Stimulated activated CD4-positive, alpha-beta T cell treated with anti-CD3 and anti-CD28 coated beads, Interleukin-1b, Interleukin-23, amount 100 ng/mL, for 1 hour (primary cell): Measurements from ENCODE around the gene KANSL1.

ENCODE experiments used
- DNase-seq, 2 donors: peaks; one replicate each; pipeline ENCODE4 v3.0.0-alpha.2; 2020; ENCODE audit warnings: low read depth in 2 of 2

The KANSL1 gene

GRCh38 chr17:46001390-46002310 lies 191.6 kb downstream of the KANSL1 start:
- DNase-seq = no peak

GRCh38 chr17:46000757-46001156 lies 192.5 kb downstream of the KANSL1 start:
- no peak for DNase-seq

- DNase-seq = no peak
These were observed 192.9 kb downstream of the KANSL1 start for GRCh38 chr17:46000292-46000691.

GRCh38 chr17:45999900-46000290 lies 193.3 kb downstream of the KANSL1 start:
- DNase-seq = no peak

GRCh38 chr17:45998987-45999899 lies 194.0 kb downstream of the KANSL1 start, which contains the start of gene STH:
Gene STH, plus strand, starts transcription at chr17:45999250. Its CDS starts 30 bp downstream, at chr17:45999280.
- DNase-seq = no peak

GRCh38 chr17:45997624-45998023 lies 195.6 kb downstream of the KANSL1 start:
- no peak for DNase-seq

- DNase-seq = no peak
These were observed 196.1 kb downstream of the KANSL1 start for GRCh38 chr17:45997166-45997565.

GRCh38 chr17:45996282-45996937 lies 196.8 kb downstream of the KANSL1 start:
- DNase-seq = no peak

- DNase-seq = no peak
These were observed 197.5 kb downstream of the KANSL1 start for GRCh38 chr17:45995627-45996270.

GRCh38 chr17:45994987-45995386 lies 198.2 kb downstream of the KANSL1 start:
- no peak for DNase-seq

- DNase-seq = no peak
These were observed 199.1 kb downstream of the KANSL1 start for GRCh38 chr17:45993962-45994627.

- no peak for DNase-seq
These were observed 200.3 kb downstream of the KANSL1 start for GRCh38 chr17:45992904-45993303.

- DNase-seq = no peak
These were observed 201.1 kb downstream of the KANSL1 start for GRCh38 chr17:45992175-45992574.

GRCh38 chr17:45991341-45991740 lies 201.9 kb downstream of the KANSL1 start:
- no peak for DNase-seq

- no peak for DNase-seq
These were observed 202.3 kb downstream of the KANSL1 start for GRCh38 chr17:45990886-45991285.

- no peak for DNase-seq
These were observed 203.5 kb downstream of the KANSL1 start for GRCh38 chr17:45989759-45990158.

GRCh38 chr17:45987706-45988105 lies 205.5 kb downstream of the KANSL1 start:
- DNase-seq = no peak

GRCh38 chr17:45986056-45986455 lies 207.2 kb downstream of the KANSL1 start:
- no peak for DNase-seq

- no peak for DNase-seq
These were observed 207.8 kb downstream of the KANSL1 start for GRCh38 chr17:45985447-45985846.

- no peak for DNase-seq
These were observed 208.9 kb downstream of the KANSL1 start for GRCh38 chr17:45984368-45984767.
